ENCODE data around the gene CDC42BPA. TPM values are rescaled to one million over a fixed set of nuclear protein-coding genes. Genes with fewer than 3 reads are reported as not detected.
A peak's percentile ranks its signal among the peaks of the same experiment; 100 is the strongest.

The CDC42BPA gene
- total and polyA plus RNA-seq, 9 of the 15 experiments (the other 6 are each of a cell fraction or from before 2014, with no cell fraction given): 8.0 to 77.5 (median 52.1) TPM

DNA sequence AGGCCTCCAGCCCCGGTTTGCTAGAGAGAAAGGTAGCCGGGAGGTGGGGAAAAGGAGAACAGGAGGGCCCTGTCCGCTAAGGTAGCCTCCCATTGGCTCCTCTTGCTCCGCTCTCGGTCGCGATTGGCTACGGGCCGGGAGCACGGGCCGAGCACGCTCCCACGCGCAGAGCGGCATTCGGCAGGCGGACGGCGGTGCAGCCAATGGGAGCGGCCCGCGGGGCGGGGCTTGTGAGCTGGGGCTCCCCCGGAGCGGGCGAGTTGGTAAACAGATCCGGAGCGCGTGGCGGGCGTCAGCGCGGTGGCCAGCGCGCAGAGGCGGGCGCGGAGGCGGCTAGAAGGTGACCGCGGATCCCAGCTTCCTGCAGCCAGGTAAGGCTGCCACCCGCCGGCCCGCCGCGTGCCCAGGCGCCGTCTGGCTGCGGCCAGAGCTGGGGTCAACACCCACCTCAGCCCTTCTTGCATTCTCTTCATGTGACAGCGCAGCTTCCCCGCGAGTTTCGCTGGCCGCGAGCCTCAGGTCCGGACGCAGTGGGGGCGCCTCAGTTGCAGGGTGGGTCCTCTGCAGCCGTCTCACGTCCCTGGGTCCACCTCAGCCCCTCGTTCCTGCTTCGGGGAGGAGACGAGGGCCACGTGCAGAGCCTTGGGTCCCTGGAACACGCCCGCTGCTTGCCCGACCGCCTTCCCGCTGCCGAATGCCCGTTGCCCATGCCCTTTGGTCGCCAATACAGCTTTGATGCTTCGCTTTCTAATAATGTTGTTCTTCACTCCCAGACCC, 378.1 kb downstream of the CDC42BPA start, which contains the start of gene COQ8A:
Gene COQ8A, plus strand, starts transcription at position 266 of the 777 bp plus-strand sequence. CDS start 21,092 bp downstream, outside the sequence.
- H3K27me3 ChIP-seq (ENCODE audit: control insufficient read depth in 2 of 2, insufficient read depth in 2 of 2, low read length in 2 of 2): no peaks in the 10 kb centered on the region
- DNase-seq (ENCODE audit: extremely low read depth in 1 of 4, low spot score in 3 of 4) (peak; percentile 100), FAIRE-seq (peak; percentile 100), ATAC-seq (peak; percentile 96)
- H3K36me3 ChIP-seq (ENCODE audit: control insufficient read depth, insufficient read depth, low read length): no peaks in the 10 kb centered on the region
- H3K9ac ChIP-seq (ENCODE audit: insufficient read depth in 1 of 2, low read depth in 2 of 2, low read length in 2 of 2): peak within 1 kb of the TSS; percentile 86 to 99
- in situ Hi-C loops (cut with MboI): no loop called here
- H3K4me2 ChIP-seq (ENCODE audit: insufficient read depth, low read length): peak within 1 kb of the TSS; percentile 90
- under 1% methylated on average over 73 of the region's 73 CpGs for WGBS (ENCODE audit: insufficient coverage, low coverage, missing lambda C conversion rate)
- H3K9me1 ChIP-seq (ENCODE audit: control insufficient read depth, insufficient read depth, low read length): no peaks in the 10 kb centered on the region
- peak within 1 kb of the TSS; percentile 54 for H3K4me3 ChIP-seq
- H2AFZ ChIP-seq (ENCODE audit: low read depth, low read length): peak within 1 kb of the TSS; percentile 95
- H3K27ac ChIP-seq (ENCODE audit: extremely low read depth, low read depth, low read length): peak within 1 kb of the TSS; percentile 96
- intact Hi-C loops (cut with micrococcal nuclease): loop anchor here (10.0 kb wide), 1 partner anchor 375 kb away; the partner anchor contains the start of gene CDC42BPA
- POLR2A ChIA-PET: interaction anchor here (0.7 to 2.2 kb wide), 9 partner anchors 10 to 514 kb away, joined by 3 to 14 read pairs (median 3); no protein-coding TSS in a partner anchor
- H3K9me3 ChIP-seq (replicated peaks; ENCODE audit: control insufficient read depth, insufficient read depth, low read depth, low read length): no peaks in the 10 kb centered on the region; the same call in 1 of the 2 replicates
- peaks cover 4% of the 10 kb centered on the region; the same call in 1 of the 2 replicates for H4K20me1 ChIP-seq (replicated peaks; ENCODE audit: control insufficient read depth, insufficient read depth, low read length)
- no TSS peak for BruUV-seq (replicated peaks)
- CTCF ChIA-PET (ENCODE audit: low intra/inter-chr PET ratio): no interaction called here
- peaks cover 44% of the 10 kb centered on the region for H3K79me2 ChIP-seq (ENCODE audit: control insufficient read depth, insufficient read depth, low read length)
- H3K4me1 ChIP-seq (replicated peaks in 1 of 2; ENCODE audit: control insufficient read depth in 2 of 2, insufficient read depth in 2 of 2, low read length in 2 of 2): peaks cover 55 to 56% of the 10 kb centered on the region in 2 experiments
- TF ChIP-seq ZNF707 (CRISPR knock-in tag; conservative IDR thresholded peaks at IDR 0.05) (no peak), EGR1 (conservative IDR thresholded peaks at IDR 0.05) (peak; percentile 90), TCF7 (IDR thresholded peaks at IDR 0.05; ENCODE audit: borderline replicate concordance) (no peak), NR2F6 (CRISPR knock-in tag; IDR thresholded peaks at IDR 0.05) (no peak), TBP (optimal IDR thresholded peaks at IDR 0.05; ENCODE audit: low read depth, low read length) (peak; percentile 84), HNRNPLL (IDR thresholded peaks at IDR 0.05; ENCODE audit: low read depth, low read length, poor library complexity, severe bottlenecking) (peak; percentile 67), CREB1 (IDR thresholded peaks at IDR 0.05) (peak; percentile 70), CREB1 (CRISPR knock-in tag; IDR thresholded peaks at IDR 0.05) (peak; percentile 88), FUS (optimal IDR thresholded peaks at IDR 0.05; ENCODE audit: low read depth, low read length) (peak; percentile 81), MIER1 (IDR thresholded peaks at IDR 0.05; ENCODE audit: low read depth) (no peak), E2F3 (CRISPR knock-in tag; IDR thresholded peaks at IDR 0.05) (peak; percentile 86), MXI1 (IDR thresholded peaks at IDR 0.05; ENCODE audit: low read depth, low read length) (peak; percentile 25; the same call in 1 of the 2 replicates), SRSF1 (IDR thresholded peaks at IDR 0.05; ENCODE audit: low read depth, low read length) (no peak)
- TF ChIP-seq, protein P1, sequence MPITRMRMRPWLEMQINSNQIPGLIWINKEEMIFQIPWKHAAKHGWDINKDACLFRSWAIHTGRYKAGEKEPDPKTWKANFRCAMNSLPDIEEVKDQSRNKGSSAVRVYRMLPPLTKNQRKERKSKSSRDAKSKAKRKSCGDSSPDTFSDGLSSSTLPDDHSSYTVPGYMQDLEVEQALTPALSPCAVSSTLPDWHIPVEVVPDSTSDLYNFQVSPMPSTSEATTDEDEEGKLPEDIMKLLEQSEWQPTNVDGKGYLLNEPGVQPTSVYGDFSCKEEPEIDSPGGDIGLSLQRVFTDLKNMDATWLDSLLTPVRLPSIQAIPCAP (CRISPR knock-in tag; IDR thresholded peaks at IDR 0.05; ENCODE audit: borderline replicate concordance): peak; percentile 86; the same call in 1 of the 2 replicates
- TF ChIP-seq, protein P2, sequence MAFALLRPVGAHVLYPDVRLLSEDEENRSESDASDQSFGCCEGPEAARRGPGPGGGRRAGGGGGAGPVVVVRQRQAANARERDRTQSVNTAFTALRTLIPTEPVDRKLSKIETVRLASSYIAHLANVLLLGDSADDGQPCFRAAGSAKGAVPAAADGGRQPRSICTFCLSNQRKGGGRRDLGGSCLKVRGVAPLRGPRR (CRISPR knock-in tag; IDR thresholded peaks at IDR 0.05): 0 out of 2 replicates have a peak, but pooled peaks have one; percentile 41
- TF ChIP-seq, protein P3, sequence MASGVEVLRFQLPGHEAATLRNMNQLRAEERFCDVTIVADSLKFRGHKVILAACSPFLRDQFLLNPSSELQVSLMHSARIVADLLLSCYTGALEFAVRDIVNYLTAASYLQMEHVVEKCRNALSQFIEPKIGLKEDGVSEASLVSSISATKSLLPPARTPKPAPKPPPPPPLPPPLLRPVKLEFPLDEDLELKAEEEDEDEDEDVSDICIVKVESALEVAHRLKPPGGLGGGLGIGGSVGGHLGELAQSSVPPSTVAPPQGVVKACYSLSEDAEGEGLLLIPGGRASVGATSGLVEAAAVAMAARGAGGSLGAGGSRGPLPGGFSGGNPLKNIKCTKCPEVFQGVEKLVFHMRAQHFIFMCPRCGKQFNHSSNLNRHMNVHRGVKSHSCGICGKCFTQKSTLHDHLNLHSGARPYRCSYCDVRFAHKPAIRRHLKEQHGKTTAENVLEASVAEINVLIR (CRISPR knock-in tag; IDR thresholded peaks at IDR 0.05): peak; percentile 27; the same call in 1 of the 2 replicates
- TF ChIP-seq, protein P4, sequence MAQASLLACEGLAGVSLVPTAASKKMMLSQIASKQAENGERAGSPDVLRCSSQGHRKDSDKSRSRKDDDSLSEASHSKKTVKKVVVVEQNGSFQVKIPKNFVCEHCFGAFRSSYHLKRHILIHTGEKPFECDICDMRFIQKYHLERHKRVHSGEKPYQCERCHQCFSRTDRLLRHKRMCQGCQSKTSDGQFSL (CRISPR knock-in tag; IDR thresholded peaks at IDR 0.05): 0 out of 2 replicates have a peak, but pooled peaks have one; percentile 45
- TF ChIP-seq, protein P4 (tag; IDR thresholded peaks at IDR 0.05): no peak
- TF ChIP-seq, protein P5, sequence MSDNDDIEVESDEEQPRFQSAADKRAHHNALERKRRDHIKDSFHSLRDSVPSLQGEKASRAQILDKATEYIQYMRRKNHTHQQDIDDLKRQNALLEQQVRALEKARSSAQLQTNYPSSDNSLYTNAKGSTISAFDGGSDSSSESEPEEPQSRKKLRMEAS (CRISPR knock-in tag; IDR thresholded peaks at IDR 0.05): peak; percentile 99
